HCT116 (cell line): ENCODE data around the gene SP110. TPM values are rescaled to one million over a fixed set of nuclear protein-coding genes. Genes with fewer than 3 reads are reported as not detected.

Experiments used
- ATAC-seq: fragments of 200-7000 bp; cut with Tn5 transposase; 2 replicates; pipeline ENCODE4 v1.9.1; 2020; ENCODE audit warnings: mild to moderate bottlenecking, moderate library complexity
- BruUV-seq: library from RNA; stranded (reverse); fragments of 400-500 nt; replicated peaks from 2 replicates; lab custom pipeline; 2021; lab: Mats Ljungman, UMichigan
- CTCF ChIA-PET: fragments of 300-600 bp; sonication (Branson Sonifier 250); formaldehyde crosslinking; loops from one replicate; lab custom pipeline; 2021; ENCODE audit warnings: antibody characterized with exemption; lab: Charles Lee
- POLR2A ChIA-PET: fragments of 300-600, 350-600 bp; sonication (Branson Sonifier 250); formaldehyde crosslinking; loops from one replicate; lab custom pipeline; 2021; ENCODE audit warnings: antibody characterized with exemption; lab: Charles Lee
- RAD21 ChIA-PET, 2 experiments: fragments of 300-600 bp; sonication (Branson Sonifier 250); formaldehyde crosslinking; loops; one replicate each; lab custom pipeline; 2023; ENCODE audit warnings: low total read pairs in 2 of 2; ENCODE audit not compliant: uncharacterized antibody in 2 of 2, unreplicated experiment in 2 of 2, low non-redundant PET in 1 of 2; lab: Charles Lee
- DNase-seq: peaks from one replicate; pipeline ENCODE4 v3.0.0-alpha.2; 2010; ENCODE audit warnings: low read depth, low spot score
- H2AFZ ChIP-seq: fragments of 200-600 bp; shearing (Covaris generic), sonication (generic); 2 replicates; pipeline ENCODE4 v1.6.1; 2017; ENCODE audit warnings: low read depth, mixed run types, mixed read lengths, antibody characterized with exemption, low read length; ENCODE audit not compliant: poor library complexity, severe bottlenecking
- H3K27ac ChIP-seq: 2 replicates; pipeline ENCODE4 v1.5.1; 2012; ENCODE audit warnings: low read depth, low read length
- H3K27me3 ChIP-seq: fragments of 200-600 bp; sonication (generic); 2 replicates; pipeline ENCODE4 v1.6.1; 2016; ENCODE audit warnings: mixed run types, low read length, mixed read lengths; ENCODE audit not compliant: insufficient read depth
- H3K36me3 ChIP-seq, 2 experiments: fragments of 200-500 bp in 1 of 2; fragments of 200-600 bp in 1 of 2; sonication (Bioruptor generic) in 1 of 2; sonication (generic) in 1 of 2; 2 replicates each; pipeline versions ENCODE4 v1.5.1 to v1.6.1; 2014 to 2016; ENCODE audit warnings: low read length in 2 of 2, inconsistent platforms in 1 of 2, mixed read lengths in 1 of 2, mixed run types in 1 of 2; ENCODE audit not compliant: insufficient read depth in 2 of 2, control insufficient read depth in 1 of 2
- H3K4me1 ChIP-seq, 2 experiments: fragments of 200-600 bp in 1 of 2; sonication (generic) in 1 of 2; 2 replicates each; pipeline versions ENCODE4 v1.5.1 to v1.6.1; 2012 to 2017; ENCODE audit warnings: low read length in 2 of 2, inconsistent platforms in 1 of 2, mild to moderate bottlenecking in 1 of 2, mixed read lengths in 1 of 2, mixed run types in 1 of 2, moderate library complexity in 1 of 2; ENCODE audit not compliant: insufficient read depth in 2 of 2, control insufficient read depth in 1 of 2
- H3K4me2 ChIP-seq: fragments of 200-600 bp; sonication (generic); 2 replicates; pipeline ENCODE4 v1.6.1; 2017; ENCODE audit warnings: mixed run types, low read length, mixed read lengths
- H3K4me3 ChIP-seq, 2 experiments: fragments of 200-600 bp in 1 of 2; sonication (generic) in 1 of 2; replicated peaks in 1 of 2; 2 replicates each; pipeline ENCODE4 v1.5.1; 2011 to 2016; ENCODE audit warnings: low read length in 2 of 2, control low read depth in 1 of 2, low read depth in 1 of 2, mild to moderate bottlenecking in 1 of 2, mixed read lengths in 1 of 2, mixed run types in 1 of 2
- H3K79me2 ChIP-seq: fragments of 200-600 bp; sonication (generic); 2 replicates; pipeline ENCODE4 v1.6.1; 2017; ENCODE audit warnings: mild to moderate bottlenecking, mixed run types, low read length, moderate library complexity, mixed read lengths; ENCODE audit not compliant: insufficient read depth
- H3K9ac ChIP-seq: fragments of 200-600 bp; sonication (generic); 2 replicates; pipeline ENCODE4 v1.6.1; 2016; ENCODE audit warnings: low read length, mixed read lengths
- H3K9me2 ChIP-seq: fragments of 200-600 bp; sonication (generic), shearing (Covaris generic); 2 replicates; pipeline ENCODE4 v1.6.1; 2017; ENCODE audit warnings: mixed run types, mild to moderate bottlenecking, moderate library complexity; ENCODE audit not compliant: insufficient read depth
- H3K9me3 ChIP-seq, 2 experiments: fragments of 200-500 bp in 1 of 2; fragments of 200-600 bp in 1 of 2; sonication (Bioruptor generic) in 1 of 2; sonication (generic) in 1 of 2; 2 replicates each; pipeline ENCODE4 v1.6.1; 2014 to 2017; ENCODE audit warnings: low read length in 2 of 2, mixed read lengths in 2 of 2, inconsistent platforms in 1 of 2, low read depth in 1 of 2, mild to moderate bottlenecking in 1 of 2, mixed run types in 1 of 2, moderate library complexity in 1 of 2; ENCODE audit not compliant: control insufficient read depth in 1 of 2, insufficient read depth in 1 of 2
- H4K20me1 ChIP-seq: fragments of 200-600 bp; sonication (generic), shearing (Covaris generic); 2 replicates; pipeline ENCODE4 v1.6.1; 2017; ENCODE audit warnings: mixed run types, mild to moderate bottlenecking, moderate library complexity; ENCODE audit not compliant: insufficient read depth
- CBX3 ChIP-seq: IDR thresholded peaks from 2 replicates; pipeline ENCODE4 v1.6.1; 2012; ENCODE audit warnings: low read depth
- ELF1 ChIP-seq: IDR thresholded peaks from 2 replicates; pipeline ENCODE4 v1.6.1; 2012; ENCODE audit warnings: low read depth, borderline replicate concordance
- EZH2phosphoT487 ChIP-seq: fragments of 200-600 bp; IDR thresholded peaks from 2 replicates; pipeline ENCODE4 v1.6.1; 2018; ENCODE audit warnings: antibody characterized with exemption, borderline replicate concordance
- FOSL1 ChIP-seq: IDR thresholded peaks from 2 replicates; pipeline ENCODE4 v1.6.1; 2012; ENCODE audit warnings: low read depth
- JUND ChIP-seq: IDR thresholded peaks from 2 replicates; pipeline ENCODE4 v1.6.1; 2012
- POLR2A ChIP-seq: IDR thresholded peaks from 2 replicates; pipeline ENCODE4 v1.7.0; 2011; ENCODE audit warnings: borderline replicate concordance; ENCODE audit not compliant: insufficient read depth, insufficient read length; ENCODE audit errors: extremely low read depth
- RAD21 ChIP-seq: IDR thresholded peaks from 2 replicates; pipeline ENCODE4 v1.6.1; 2012; ENCODE audit warnings: low read depth, mild to moderate bottlenecking
- SIN3A ChIP-seq: IDR thresholded peaks from 2 replicates; pipeline ENCODE4 v1.6.1; 2012; ENCODE audit warnings: low read depth
- SP1 ChIP-seq: IDR thresholded peaks from 2 replicates; pipeline ENCODE4 v1.6.1; 2012; ENCODE audit warnings: low read depth
- SRF ChIP-seq: IDR thresholded peaks from 2 replicates; pipeline ENCODE4 v1.6.1; 2012; ENCODE audit warnings: low read depth
- YY1 ChIP-seq: IDR thresholded peaks from 2 replicates; pipeline ENCODE4 v1.6.1; 2011; ENCODE audit warnings: low read length, low read depth, moderate library complexity, mild to moderate bottlenecking; ENCODE audit not compliant: insufficient replicate concordance; ENCODE audit errors: extremely low read depth
- ZNF274 ChIP-seq: fragments of 200-500 bp; sonication (Bioruptor generic); IDR thresholded peaks from 2 replicates; pipeline ENCODE4 v1.6.1; 2014; ENCODE audit warnings: mild to moderate bottlenecking, low read depth, low read length, inconsistent platforms
- intact Hi-C: fragments of 100-400 bp; cut with micrococcal nuclease; formaldehyde crosslinking; loops from 2 replicates; pipeline ENCODE4 v1.10.0; 2022
- total RNA-seq: library from RNA; stranded (reverse); gene quantifications from one replicate; pipeline ENCODE4 v1.2.1, GENCODE V29; 2021; ENCODE audit not compliant: unreplicated experiment
- TF ChIP-seq, protein P1 (sequence below): IDR thresholded peaks from 2 replicates; pipeline ENCODE4 v1.6.1; 2012
- TF ChIP-seq, protein P2 (sequence below): IDR thresholded peaks from 2 replicates; pipeline ENCODE4 v1.6.1; 2011; ENCODE audit warnings: mild to moderate bottlenecking, low read length, moderate library complexity; ENCODE audit not compliant: insufficient replicate concordance; ENCODE audit errors: extremely low read depth

SP110 gene
- total RNA-seq, 1 experiment from 2014 or later, result 8.5 TPM

DNA sequence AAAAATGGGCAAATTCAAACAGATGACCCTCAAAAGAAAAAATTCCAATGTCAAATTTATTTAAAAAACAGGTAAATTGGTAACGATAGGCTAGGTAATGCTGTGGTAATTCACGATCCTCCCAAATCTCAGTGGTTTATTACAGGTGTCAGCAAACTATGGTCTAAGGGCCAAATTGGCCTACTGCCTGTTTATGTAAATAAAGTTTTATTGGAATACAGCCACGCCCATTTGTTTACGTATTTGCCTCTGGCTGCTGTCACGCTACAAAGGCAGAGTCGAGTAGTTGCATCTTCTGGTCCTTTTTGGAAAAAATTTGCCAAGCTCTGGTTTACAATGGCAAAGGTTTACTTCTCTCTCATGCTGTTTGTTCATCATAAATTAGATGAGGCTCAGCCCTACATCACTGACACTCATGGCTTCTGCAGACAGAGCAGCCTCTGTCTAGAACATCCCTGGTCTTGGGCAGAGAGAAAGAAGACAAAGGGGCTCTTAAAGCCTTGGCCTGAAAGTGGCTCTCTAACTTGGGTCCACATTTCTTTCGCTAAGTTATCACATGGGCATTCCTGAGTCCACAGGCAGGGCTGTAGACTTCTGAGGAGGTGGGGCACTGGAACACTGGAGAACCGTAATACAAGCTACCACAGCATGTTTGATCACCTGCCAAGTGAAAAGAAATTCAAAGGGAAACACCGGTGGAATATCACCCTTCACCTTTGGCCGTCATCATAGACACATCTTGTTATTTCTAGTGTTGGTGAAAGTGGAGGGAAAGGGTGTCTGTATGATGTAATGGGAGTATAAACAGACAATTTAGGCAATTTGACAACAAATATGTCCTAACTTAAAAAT is 34.8 kb downstream of the SP110 start (continued):
- TF ChIP-seq, protein P1, sequence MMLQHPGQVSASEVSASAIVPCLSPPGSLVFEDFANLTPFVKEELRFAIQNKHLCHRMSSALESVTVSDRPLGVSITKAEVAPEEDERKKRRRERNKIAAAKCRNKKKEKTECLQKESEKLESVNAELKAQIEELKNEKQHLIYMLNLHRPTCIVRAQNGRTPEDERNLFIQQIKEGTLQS, result no peak
- TF ChIP-seq, protein P2, sequence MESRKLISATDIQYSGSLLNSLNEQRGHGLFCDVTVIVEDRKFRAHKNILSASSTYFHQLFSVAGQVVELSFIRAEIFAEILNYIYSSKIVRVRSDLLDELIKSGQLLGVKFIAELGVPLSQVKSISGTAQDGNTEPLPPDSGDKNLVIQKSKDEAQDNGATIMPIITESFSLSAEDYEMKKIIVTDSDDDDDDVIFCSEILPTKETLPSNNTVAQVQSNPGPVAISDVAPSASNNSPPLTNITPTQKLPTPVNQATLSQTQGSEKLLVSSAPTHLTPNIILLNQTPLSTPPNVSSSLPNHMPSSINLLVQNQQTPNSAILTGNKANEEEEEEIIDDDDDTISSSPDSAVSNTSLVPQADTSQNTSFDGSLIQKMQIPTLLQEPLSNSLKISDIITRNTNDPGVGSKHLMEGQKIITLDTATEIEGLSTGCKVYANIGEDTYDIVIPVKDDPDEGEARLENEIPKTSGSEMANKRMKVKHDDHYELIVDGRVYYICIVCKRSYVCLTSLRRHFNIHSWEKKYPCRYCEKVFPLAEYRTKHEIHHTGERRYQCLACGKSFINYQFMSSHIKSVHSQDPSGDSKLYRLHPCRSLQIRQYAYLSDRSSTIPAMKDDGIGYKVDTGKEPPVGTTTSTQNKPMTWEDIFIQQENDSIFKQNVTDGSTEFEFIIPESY, result no peak
- TF ChIP-seq POLR2A (no peak), CBX3 (no peak), ZNF274 (no peak), SRF (no peak), RAD21 (no peak), SP1 (no peak), SIN3A (no peak)

DNA sequence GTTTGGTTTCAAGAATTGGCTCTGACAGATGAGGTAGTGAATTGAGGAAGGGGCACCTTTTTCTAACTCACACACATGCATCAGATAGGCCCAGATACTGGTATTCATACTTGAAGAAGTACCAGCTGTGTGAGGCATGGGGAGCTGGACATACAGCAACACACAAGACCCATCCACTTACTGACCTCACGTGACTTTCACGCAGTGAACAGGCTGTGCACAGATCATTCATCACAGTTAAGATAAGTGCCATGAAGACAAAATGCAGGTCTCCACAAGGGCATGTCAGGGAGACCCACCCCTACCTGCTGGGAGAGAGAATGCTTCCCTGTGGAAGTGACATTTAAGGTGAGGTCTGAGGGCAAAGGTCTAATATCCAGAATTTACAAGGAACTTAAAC is 38.6 kb downstream of the SP110 start:
- no TSS peak for BruUV-seq

More for the DNA sequence above, 38.6 kb downstream of the SP110 start:
- H3K9me2 ChIP-seq, result no peaks in the 10 kb centered on the region
- ChIA-PET CTCF (no interaction called here), POLR2A (no interaction called here)
- no peak overlapping the region for H3K9ac ChIP-seq
- intact Hi-C loops, result no loop called here
- H3K9me3 ChIP-seq, result no peaks in the 10 kb centered on the region
- no peak overlapping the region for H3K4me2 ChIP-seq
- TF ChIP-seq FOSL1, result no peak
- no peak for TF ChIP-seq JUND
- no peak for TF ChIP-seq YY1
- no peak for TF ChIP-seq ZNF274
- TF ChIP-seq ELF1, result no peak
- TF ChIP-seq SIN3A, result no peak
- no peak for TF ChIP-seq EZH2phosphoT487
- TF ChIP-seq SRF, result no peak
- TF ChIP-seq, all 23 proteins: peak for 0
- H3K4me1 ChIP-seq, result no peaks in the 10 kb centered on the region
- H3K79me2 ChIP-seq, result no peaks in the 10 kb centered on the region
- no peak overlapping the region for H3K4me3 ChIP-seq
- ATAC-seq, result no peak
- RAD21 ChIA-PET, result no interaction called here
- no peak for DNase-seq
- H3K36me3 ChIP-seq, result no peaks in the 10 kb centered on the region
- no peak overlapping the region for H3K27ac ChIP-seq
- H4K20me1 ChIP-seq, result no peaks in the 10 kb centered on the region
- H2AFZ ChIP-seq, result no peak overlapping the region
- H3K27me3 ChIP-seq, result no peaks in the 10 kb centered on the region
